HL-60 (cell line): ENCODE data around the gene MRPL39.

Source experiments
- CTCF ChIP-seq: IDR thresholded peaks from one replicate; pipeline ENCODE4 v1.5.1; 2011; ENCODE audit warnings: low read length, control low read depth, inconsistent platforms; ENCODE audit not compliant: insufficient read depth
- GABPA ChIP-seq: IDR thresholded peaks from 2 replicates; pipeline ENCODE4 v1.6.1; 2012; ENCODE audit warnings: low read depth
- POLR2AphosphoS5 ChIP-seq: IDR thresholded peaks from 2 replicates; pipeline ENCODE4 v1.6.1; 2012; ENCODE audit warnings: low read depth
- SPI1 ChIP-seq: IDR thresholded peaks from 2 replicates; pipeline ENCODE4 v1.6.1; 2012; ENCODE audit warnings: low read depth, mild to moderate bottlenecking, borderline replicate concordance

GRCh38 chr21:25567472-25567871 lies 39.8 kb downstream of the MRPL39 start:
- TF ChIP-seq CTCF (no peak), SPI1 (no peak), GABPA (no peak), POLR2AphosphoS5 (no peak)
